GM21526 (cell line): Measurements from ENCODE around the gene FNDC3A.
"Not testable (repeated sequence)": the region's sequence is repeated elsewhere in the genome, so short reads cannot be mapped to it uniquely, and the experiment has no call there.

Experiments
- ATAC-seq: cut with Tn5 transposase; IDR thresholded peaks from one replicate; pipeline ENCODE4 v1.9.1; 2021; ENCODE audit warnings: moderate library complexity; ENCODE audit not compliant: unreplicated experiment, low FRiP score

FNDC3A gene

DNA sequence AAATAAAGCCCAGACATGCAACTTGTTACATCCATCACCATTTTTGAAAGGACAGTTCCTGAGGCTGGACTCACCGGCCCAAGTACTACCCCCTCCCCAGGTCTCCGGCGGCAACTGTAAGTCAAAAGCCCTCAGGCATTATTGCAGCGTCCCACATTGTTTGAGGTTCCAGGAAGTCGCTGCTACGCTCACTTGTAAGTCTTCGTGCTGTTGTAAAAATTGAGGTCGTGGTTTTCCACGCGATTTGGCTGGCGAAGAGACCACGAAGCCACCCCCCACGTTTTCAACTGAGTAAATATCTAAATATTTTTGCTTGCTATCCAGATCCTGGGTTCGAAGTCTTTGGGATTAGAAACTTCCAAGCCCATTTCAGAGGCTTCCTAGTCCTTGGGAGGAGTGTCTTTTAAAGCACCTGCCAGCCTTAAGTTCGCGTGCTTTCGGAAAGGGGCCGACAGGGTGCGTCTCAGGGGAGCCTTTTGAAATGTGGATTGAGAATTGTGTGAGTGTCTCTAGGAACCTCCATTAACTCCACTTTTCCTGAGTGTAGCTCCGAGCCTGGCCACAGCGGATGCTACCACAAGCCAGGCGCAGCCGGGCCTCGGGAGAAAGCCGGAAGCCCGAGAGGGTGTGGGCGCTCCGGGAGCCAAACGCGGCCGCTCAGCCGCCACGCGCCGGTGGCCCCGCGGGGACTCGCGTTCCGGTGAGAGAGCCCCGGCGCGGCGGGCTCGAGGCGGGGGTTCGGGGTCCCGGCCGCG is 434 bp upstream of the FNDC3A start:
- ATAC-seq, result no peak

DNA sequence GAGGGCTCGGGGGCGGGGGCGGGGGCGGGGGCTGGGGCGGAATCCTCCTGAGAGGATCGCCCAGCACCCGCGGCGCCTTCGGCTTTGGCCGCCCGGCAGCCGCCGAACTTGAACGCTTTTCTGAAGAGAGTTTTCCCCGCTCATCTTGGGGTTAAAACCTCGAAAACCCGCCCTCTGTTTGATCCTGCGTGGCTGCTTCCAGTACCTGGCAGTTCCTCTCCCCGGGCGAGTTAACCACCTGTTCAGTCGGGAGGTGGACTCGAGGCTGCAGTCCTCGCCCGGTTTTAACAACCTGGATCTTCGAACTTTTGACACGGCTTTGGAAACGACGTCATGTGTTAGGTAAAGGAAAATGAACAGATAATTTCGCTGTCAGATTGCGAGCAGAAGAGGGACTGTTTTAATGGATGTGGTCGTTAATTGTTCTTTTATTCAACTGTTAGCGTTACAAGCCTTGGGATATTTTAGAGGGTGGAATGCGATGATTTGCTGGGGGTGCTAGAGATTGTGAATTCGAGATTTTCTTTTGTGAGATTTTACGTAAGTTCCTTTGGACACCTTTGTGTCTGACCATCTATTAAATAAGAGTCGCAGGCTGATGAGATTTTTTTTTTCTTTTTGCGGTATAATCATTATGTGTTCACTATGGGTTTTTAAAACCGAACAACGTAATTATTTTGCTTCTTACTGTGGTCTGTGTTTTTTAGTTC is 1.0 kb downstream of the FNDC3A start:
- peak; percentile 14 for ATAC-seq

GRCh38 chr13:48977286-48977625 is 1.5 kb downstream of the FNDC3A start:
- no peak for ATAC-seq

GRCh38 chr13:48977973-48978372 is 2.3 kb downstream of the FNDC3A start:
- ATAC-seq, result no peak

DNA sequence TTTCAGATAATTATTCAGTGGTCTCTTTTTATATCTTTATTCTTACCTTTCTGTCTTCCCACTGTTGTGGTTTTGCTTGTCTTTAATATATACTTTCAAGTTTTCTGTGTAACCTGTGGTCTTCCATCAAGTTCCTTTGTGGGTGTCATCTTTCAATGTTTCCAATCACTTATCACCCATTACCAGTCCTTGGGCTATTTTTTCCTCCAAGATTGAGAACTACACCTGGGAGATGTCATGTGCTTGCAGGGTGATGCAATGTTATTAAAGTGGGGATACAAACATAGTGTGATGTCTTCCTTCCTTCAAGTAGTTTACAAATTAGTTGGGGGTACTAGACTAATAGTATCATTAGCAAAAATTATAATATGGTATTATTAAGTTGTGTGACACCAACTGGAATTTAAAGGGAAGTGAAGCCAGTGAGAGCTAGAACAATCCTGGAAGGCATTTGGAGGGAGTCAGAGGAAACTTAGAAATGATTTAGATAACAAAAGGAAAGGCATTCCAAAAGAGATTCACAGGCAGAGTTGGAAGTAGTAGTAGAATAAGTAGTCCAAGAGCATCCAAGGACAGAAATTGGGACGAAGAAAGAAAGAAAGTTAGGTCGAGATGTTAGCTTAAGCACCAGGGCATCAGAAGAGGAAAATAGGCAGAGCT is 3.4 kb downstream of the FNDC3A start:
- no peak for ATAC-seq

- peak; percentile 50 for ATAC-seq
These were observed 4.2 kb downstream of the FNDC3A start for GRCh38 chr13:48979892-48980291.

DNA sequence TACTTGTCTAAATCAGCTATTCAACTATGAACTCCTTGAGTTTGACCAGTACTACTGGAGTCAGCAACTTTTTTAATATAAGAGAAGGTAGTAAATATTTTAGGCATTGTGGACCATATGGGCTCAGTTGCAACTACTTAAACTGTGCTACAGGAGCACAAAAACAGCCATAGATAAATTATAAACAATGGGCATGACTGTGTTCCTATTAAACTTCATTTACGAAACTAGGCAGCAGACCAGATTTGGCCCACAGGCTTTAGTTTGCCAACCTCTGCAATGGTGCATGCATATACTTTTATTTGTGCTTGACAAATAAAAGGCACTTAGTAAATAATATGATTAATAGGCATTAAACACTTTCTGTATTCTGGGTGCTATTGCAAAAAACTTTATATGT is 7.6 kb downstream of the FNDC3A start:
- no peak for ATAC-seq

DNA sequence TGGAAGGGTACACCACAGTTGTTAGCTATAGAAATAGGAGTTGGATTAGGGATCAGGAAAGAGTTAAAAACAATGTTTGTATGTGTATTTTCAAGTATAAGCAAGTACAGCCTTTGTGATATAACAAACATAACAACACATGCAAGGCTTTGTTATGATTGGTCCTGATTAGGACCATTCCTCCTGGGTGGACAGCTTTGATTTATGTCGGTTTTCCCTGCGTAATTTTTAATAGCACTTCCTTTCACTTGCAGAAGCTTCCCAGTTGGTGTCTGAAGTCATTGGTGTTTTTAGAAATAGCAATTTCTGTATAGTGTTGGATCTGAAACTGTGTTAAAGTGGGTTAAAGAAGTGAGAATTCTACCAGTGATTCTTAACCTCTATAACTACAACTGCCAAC is 10.0 kb downstream of the FNDC3A start:
- ATAC-seq, result no peak

GRCh38 chr13:48990900-48991299 is 15.2 kb downstream of the FNDC3A start:
- no peak for ATAC-seq

- ATAC-seq, result no peak
These were observed 17.4 kb downstream of the FNDC3A start for GRCh38 chr13:48993150-48993549.

DNA sequence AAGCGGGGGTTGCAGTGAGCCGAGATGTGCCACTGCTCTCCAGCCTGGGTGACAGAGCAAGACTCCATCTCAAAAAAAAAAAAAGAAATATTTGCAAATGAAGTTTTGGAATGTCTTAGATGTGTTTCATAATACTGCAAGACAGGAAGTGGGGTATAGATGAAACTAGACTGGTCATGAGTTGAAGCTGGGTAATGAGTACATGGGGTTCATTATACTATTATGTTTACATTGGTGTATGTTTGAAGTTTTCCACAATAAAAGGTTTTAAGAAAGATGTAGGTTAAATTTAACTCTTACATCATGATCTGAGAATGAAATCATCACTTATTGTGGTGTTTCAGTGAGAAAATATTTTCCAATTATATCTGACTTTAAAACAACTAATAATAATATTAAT is 19.0 kb downstream of the FNDC3A start:
- ATAC-seq, result no peak

GRCh38 chr13:48998641-48999292 is 23.1 kb downstream of the FNDC3A start:
- ATAC-seq, result no peak

DNA sequence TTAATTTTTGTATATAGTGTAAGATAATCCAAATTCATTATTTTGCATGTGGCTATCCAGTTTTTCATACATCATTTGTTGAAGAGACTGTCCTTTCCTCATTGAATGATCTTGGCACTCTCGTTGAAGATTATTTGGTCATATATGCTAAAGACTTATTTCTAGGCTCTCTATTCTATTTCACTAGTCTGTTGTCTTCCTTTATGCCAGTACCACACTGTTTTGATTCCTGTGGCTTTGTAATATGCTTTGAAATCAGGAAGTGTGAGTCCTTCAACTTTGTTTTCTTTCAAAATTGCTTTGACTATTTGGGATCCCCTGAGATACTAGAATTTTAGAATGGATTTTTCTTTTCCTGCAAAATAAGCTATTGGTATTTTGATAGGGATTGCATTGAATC is 24.5 kb downstream of the FNDC3A start:
- no peak for ATAC-seq

- not testable (repeated sequence) for ATAC-seq
These were observed 43.4 kb downstream of the FNDC3A start for GRCh38 chr13:49018986-49019635.

GRCh38 chr13:49020328-49020727 is 44.6 kb downstream of the FNDC3A start:
- no peak for ATAC-seq

DNA sequence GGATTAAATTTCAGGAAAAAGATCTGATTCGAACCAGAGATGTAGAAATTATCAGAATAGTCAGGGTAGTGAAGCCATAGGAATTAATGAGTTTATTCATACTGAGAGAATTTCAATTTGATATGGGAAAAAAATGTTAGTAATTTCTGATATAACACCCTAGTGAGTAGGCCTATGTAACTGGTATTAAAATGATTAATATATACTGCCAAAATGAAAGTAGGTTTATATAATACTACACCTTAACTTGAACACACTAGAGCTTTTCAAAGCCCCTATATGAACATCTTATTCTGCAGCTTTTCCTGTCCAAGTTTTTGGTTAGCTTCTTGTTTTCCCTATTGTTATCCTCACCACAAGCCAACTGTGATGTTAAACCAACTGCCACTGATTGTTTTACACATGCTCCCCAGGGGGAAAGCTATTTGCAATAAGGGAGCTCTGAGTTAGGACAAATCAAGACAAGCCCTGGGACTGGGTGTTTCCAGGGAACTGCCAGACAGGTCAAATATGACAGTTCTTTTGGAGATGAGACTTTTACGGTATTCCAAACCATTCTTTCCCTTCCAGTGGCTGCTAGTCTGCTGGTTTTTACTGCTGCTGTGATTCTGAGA is 45.3 kb downstream of the FNDC3A start:
- ATAC-seq, result no peak

GRCh38 chr13:49021953-49022352 is 46.2 kb downstream of the FNDC3A start:
- no peak for ATAC-seq

DNA sequence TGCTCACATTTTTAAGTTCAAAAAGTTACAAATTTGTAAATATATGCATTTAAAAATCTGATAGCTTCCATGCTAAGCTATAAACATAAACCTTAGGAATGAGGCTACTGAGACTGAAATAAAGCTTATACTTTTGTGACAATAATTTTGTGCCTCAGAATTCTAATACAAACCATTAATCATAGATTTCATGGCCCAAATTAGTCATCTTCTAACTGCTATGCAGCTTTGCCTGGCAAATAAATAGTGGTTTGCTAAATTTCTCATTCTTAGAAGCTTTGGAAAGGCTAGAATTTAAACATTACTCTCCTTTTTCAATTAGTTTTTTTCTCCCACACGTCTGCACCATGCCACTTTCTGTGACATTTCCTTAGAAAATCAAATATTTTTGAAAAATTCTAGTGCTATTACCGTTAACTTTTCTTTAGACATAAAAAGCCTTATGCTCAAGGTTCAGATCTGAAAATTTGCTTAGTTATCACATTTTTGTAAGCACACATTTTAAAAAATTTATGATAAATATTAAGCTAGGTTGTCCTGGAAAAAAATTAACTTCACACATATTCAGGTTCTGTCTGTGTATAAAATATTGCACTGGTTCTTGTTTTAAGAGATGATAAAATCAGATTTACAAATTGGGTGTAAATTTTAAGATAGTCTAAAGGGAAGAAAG is 46.9 kb downstream of the FNDC3A start:
- no peak for ATAC-seq

- no peak for ATAC-seq
These were observed 47.7 kb downstream of the FNDC3A start for GRCh38 chr13:49023431-49023830.

DNA sequence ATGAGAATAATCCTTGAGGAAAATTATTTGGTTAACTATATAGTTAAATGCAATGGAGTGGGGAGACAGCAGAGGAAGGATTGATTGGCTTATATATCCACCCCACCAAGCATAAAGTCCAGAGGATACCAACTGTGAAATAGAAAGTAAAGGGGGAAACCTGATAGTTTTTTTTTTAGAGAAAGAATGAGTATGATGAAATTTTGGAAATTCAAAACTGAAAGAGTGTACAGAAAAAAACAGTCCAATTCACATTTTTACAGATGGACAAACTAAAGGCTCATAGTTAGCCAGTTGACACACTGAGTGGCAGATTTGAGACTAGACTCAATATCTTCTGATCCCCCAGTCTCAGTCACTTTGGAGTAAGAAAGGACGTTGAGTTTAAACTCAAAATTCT is 51.1 kb downstream of the FNDC3A start:
- no peak for ATAC-seq
